WI38 (cell line): Measurements from ENCODE around the gene FNTB.
"Not testable (repeated sequence)": the region's sequence is repeated elsewhere in the genome, so short reads cannot be mapped to it uniquely, and the experiment has no call there.

Experiments
- H3K4me3 ChIP-seq: 2 replicates; pipeline ENCODE4 v1.5.1; 2011; ENCODE audit warnings: low read depth, mild to moderate bottlenecking, control low read depth, low read length
- TF ChIP-seq, protein P1 (sequence below): IDR thresholded peaks from 2 replicates; pipeline ENCODE4 v1.5.1; 2012; ENCODE audit warnings: low read depth, mild to moderate bottlenecking, control low read depth, low read length

The FNTB gene

DNA sequence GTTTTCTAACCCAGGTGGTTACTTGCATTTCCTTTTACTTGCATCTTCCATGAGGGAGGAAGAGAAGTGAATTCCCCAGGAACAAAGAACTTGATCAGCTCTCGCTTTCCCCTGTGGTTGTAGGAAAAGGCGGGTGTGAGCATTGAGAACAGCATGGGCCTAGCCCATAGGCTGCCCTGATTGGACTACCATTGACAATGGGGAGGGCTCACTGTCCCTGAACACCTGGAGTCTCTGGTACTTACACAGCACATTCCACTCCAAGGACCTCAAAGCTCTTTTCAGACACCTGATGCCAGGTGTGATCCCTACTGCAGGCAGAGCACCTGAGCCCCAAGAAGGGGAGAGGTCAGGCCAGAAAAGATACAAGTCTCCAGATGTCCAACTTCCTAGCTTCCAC is 90.6 kb downstream of the FNTB start:
- TF ChIP-seq, protein P1, sequence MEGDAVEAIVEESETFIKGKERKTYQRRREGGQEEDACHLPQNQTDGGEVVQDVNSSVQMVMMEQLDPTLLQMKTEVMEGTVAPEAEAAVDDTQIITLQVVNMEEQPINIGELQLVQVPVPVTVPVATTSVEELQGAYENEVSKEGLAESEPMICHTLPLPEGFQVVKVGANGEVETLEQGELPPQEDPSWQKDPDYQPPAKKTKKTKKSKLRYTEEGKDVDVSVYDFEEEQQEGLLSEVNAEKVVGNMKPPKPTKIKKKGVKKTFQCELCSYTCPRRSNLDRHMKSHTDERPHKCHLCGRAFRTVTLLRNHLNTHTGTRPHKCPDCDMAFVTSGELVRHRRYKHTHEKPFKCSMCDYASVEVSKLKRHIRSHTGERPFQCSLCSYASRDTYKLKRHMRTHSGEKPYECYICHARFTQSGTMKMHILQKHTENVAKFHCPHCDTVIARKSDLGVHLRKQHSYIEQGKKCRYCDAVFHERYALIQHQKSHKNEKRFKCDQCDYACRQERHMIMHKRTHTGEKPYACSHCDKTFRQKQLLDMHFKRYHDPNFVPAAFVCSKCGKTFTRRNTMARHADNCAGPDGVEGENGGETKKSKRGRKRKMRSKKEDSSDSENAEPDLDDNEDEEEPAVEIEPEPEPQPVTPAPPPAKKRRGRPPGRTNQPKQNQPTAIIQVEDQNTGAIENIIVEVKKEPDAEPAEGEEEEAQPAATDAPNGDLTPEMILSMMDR = no peak

DNA sequence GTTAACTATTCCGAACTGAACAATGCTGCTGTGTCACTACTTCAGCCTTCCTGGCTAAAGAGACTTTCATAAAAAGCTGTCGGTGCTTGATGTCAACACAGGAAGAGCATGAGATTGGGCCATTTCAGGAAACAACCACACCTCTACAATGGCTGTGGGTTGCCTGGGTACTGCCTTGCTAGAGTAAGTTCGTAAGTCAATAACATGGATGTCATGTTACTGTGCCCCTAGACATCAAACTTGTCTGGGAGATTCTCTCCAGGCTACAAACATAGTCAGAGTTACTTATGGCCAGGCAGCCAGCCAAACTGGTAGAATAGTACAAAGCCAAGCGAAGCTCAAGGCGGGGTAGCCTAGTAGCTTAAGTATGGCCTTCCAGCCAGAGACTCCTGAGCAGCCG is 92.5 kb downstream of the FNTB start:
- H3K4me3 ChIP-seq = no peak overlapping the region

More for the DNA sequence above, 90.6 kb downstream of the FNTB start:
- no peak overlapping the region for H3K4me3 ChIP-seq

GRCh38 chr14:65079768-65080167 is 93.1 kb downstream of the FNTB start:
- TF ChIP-seq, protein P1 = no peak
- H3K4me3 ChIP-seq = no peak overlapping the region

More for the DNA sequence above, 92.5 kb downstream of the FNTB start:
- TF ChIP-seq, protein P1 = no peak

DNA sequence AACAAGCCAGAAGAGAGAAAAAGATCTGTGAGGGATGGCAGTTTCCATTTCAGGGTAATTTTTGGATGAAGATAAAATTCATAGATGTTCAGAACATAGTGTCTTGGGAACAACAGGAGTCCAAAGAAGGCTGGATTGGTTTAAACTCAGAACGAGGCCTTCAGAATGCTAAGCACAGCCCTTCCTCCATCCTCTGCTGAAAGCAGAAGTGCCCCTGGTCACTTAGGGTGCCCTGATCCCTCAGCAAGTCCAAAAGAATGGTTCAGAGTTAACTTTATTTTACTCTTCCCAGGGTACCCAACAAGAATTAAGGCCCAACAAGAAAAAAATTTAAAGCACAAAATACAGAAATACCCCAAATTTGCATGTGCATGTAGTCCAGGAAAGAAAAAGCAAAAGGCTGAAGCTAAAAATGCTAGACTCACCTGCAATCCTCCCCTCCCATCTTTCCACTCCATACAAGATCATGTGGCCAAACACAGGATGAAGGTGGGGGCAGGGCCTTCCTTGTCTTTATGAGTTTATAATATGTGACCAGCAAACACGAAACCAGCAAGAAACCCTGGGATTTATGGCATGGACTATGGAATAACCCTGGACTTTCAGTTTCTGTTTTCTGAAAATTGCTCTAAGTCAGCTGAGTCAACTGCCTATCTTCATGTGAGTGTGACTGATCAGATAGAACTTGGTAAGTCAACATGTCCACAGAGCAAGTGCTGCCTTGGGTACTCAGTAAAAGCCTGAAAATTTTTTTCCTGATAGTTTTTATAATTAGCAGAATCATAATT is 94.5 kb downstream of the FNTB start:
- H3K4me3 ChIP-seq = no peak overlapping the region
- TF ChIP-seq, protein P1 = no peak

DNA sequence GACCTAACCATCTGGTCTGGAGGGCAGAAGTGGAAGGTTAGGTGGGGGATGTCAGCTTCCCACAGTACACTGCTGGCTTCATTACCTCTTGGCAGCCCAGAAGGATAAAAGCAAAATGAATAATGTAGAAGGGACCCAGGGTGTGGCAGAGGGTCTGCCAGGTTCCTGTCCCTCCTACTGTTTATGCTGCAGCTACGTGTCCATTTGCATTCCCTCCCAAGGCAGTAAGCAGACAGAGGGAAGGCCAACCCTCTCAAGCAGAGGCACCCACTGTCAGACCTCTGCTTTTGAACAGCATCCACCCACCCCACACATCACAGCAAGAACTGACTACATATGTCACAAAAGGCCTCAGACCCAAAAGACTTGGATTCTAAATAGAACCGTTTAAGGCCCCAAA is 96.2 kb downstream of the FNTB start:
- no peak overlapping the region for H3K4me3 ChIP-seq

GRCh38 chr14:65084554-65085505 is 98.1 kb downstream of the FNTB start:
- no peak overlapping the region for H3K4me3 ChIP-seq
- TF ChIP-seq, protein P1 = no peak

More for the DNA sequence above, 96.2 kb downstream of the FNTB start:
- TF ChIP-seq, protein P1 = no peak

DNA sequence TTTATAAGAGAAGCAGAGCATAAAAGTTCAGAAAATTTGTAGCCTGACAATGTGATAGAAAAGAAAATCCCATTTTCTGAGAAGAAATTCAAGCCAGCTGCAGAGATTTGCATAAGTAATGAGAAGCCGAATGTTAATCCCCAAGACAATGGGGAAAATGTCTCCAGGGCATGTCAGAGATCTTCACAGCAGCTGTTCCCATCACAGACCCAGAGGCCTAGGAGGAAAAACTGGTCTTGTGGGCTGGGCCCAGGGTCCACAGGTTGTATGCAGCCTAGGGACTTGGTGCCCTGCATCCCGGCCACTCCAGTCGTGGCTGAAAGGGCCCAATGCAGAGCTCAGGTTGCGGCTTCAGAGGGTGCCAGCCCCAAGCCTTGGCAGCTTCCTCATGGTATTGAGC is 100.0 kb downstream of the FNTB start:
- H3K4me3 ChIP-seq = not testable (repeated sequence)

DNA sequence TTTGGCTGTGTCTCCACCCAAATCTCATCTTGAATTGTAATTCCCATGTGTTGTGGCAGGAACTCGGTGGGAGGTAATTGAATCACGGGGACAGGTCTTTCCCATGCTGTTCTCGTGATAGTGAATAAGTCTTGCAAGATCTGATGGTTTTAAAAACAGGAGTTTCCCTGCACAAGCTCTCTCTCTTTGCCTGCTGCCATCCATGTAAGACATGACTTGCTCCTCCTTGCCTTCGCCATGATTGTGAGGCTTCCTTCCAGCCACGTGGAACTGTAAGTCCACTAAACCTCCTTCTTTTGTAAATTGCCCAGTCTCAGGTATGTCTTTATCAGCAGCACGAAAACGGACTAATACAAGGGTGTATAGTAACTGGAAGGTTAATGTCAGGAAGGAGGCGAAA is 101.1 kb downstream of the FNTB start:
- not testable (repeated sequence) for H3K4me3 ChIP-seq
